ENCODE measurements around the gene CTIF. TPM values are rescaled to one million over a fixed set of nuclear protein-coding genes. Genes with fewer than 3 reads are reported as not detected.

CTIF gene
- total and polyA plus RNA-seq, 2 donors (not counting 1 experiment from before 2014, with no cell fraction given): 27.2 to 28.1 TPM

- no peaks in the 10 kb centered on the region for H3K27me3 ChIP-seq (ENCODE audit: control insufficient read depth, insufficient read depth, low read length)
- no peaks in the 10 kb centered on the region for H3K79me2 ChIP-seq (ENCODE audit: control insufficient read depth, insufficient read depth, low read length)
- no peak overlapping the region for H2AFZ ChIP-seq (ENCODE audit: low read length)
- no peak overlapping the region for H3K9ac ChIP-seq (ENCODE audit: insufficient read depth, low read length)
- no peak overlapping the region for H3K4me2 ChIP-seq (ENCODE audit: extremely low read depth, insufficient read depth, low read length)
- H3K9me3 ChIP-seq (ENCODE audit: control insufficient read depth, insufficient read depth, low read depth, low read length): no peaks in the 10 kb centered on the region
- no peak overlapping the region for H3K27ac ChIP-seq (ENCODE audit: insufficient read depth, low read length)
- peaks cover 6% of the 10 kb centered on the region for H3K36me3 ChIP-seq (ENCODE audit: control insufficient read depth, insufficient read depth, low read length)
- H3K4me1 ChIP-seq (ENCODE audit: control insufficient read depth, extremely low read depth, insufficient read depth, low read length): peaks cover 4% of the 10 kb centered on the region
- no peak overlapping the region for H3K4me3 ChIP-seq (replicated peaks in 1 of 4; ENCODE audit: control extremely low read depth in 1 of 4, insufficient read depth in 1 of 4, low read depth in 3 of 4, low read length in 4 of 4)
- DNase-seq (ENCODE audit: low read depth in 2 of 2): no peak
- H4K20me1 ChIP-seq (ENCODE audit: control insufficient read depth, extremely low read depth, insufficient read depth, low read length): no peaks in the 10 kb centered on the region
- TF ChIP-seq CTCF (conservative IDR thresholded peaks at IDR 0.05 in 1 of 2, IDR thresholded peaks at IDR 0.05 in 1 of 2; ENCODE audit: low read depth in 1 of 2, low read length in 2 of 2) (no peak), EZH2 (IDR thresholded peaks at IDR 0.05; ENCODE audit: low read length, missing control alignments) (no peak)
Measured at GRCh38 chr18:48634491-48634890, 95.7 kb downstream of the CTIF start.

GRCh38 chr18:48634975-48635374, 96.1 kb downstream of the CTIF start:
- no peak overlapping the region for H3K27ac ChIP-seq (ENCODE audit: insufficient read depth, low read length)
- H3K4me2 ChIP-seq (ENCODE audit: extremely low read depth, insufficient read depth, low read length): no peak overlapping the region
- no peak overlapping the region for H3K9ac ChIP-seq (ENCODE audit: insufficient read depth, low read length)
- no peaks in the 10 kb centered on the region for H4K20me1 ChIP-seq (ENCODE audit: control insufficient read depth, extremely low read depth, insufficient read depth, low read length)
- no peaks in the 10 kb centered on the region for H3K9me3 ChIP-seq (ENCODE audit: control insufficient read depth, insufficient read depth, low read depth, low read length)
- no peaks in the 10 kb centered on the region for H3K27me3 ChIP-seq (ENCODE audit: control insufficient read depth, insufficient read depth, low read length)
- H2AFZ ChIP-seq (ENCODE audit: low read length): no peak overlapping the region
- no peaks in the 10 kb centered on the region for H3K79me2 ChIP-seq (ENCODE audit: control insufficient read depth, insufficient read depth, low read length)
- TF ChIP-seq CTCF (conservative IDR thresholded peaks at IDR 0.05 in 1 of 2, IDR thresholded peaks at IDR 0.05 in 1 of 2; ENCODE audit: low read depth in 1 of 2, low read length in 2 of 2): no peak
- TF ChIP-seq EZH2 (IDR thresholded peaks at IDR 0.05; ENCODE audit: low read length, missing control alignments): no peak
- H3K4me3 ChIP-seq (replicated peaks in 1 of 4; ENCODE audit: control extremely low read depth in 1 of 4, insufficient read depth in 1 of 4, low read depth in 3 of 4, low read length in 4 of 4): no peak overlapping the region
- peaks cover 3% of the 10 kb centered on the region for H3K4me1 ChIP-seq (ENCODE audit: control insufficient read depth, extremely low read depth, insufficient read depth, low read length)
- DNase-seq (ENCODE audit: low read depth in 2 of 2): no peak
- H3K36me3 ChIP-seq (ENCODE audit: control insufficient read depth, insufficient read depth, low read length): peaks cover 7% of the 10 kb centered on the region

- Histone ChIP-seq H3K36me3 (ENCODE audit: control insufficient read depth, insufficient read depth, low read length) (peaks cover 8% of the 10 kb centered on the region), H3K9me3 (ENCODE audit: control insufficient read depth, insufficient read depth, low read depth, low read length) (no peaks in the 10 kb centered on the region), H2AFZ (ENCODE audit: low read length) (no peak overlapping the region), H3K4me2 (ENCODE audit: extremely low read depth, insufficient read depth, low read length) (no peak overlapping the region), H3K9ac (ENCODE audit: insufficient read depth, low read length) (no peak overlapping the region), H3K27me3 (ENCODE audit: control insufficient read depth, insufficient read depth, low read length) (no peaks in the 10 kb centered on the region), H3K4me3 (replicated peaks in 1 of 4; ENCODE audit: control extremely low read depth in 1 of 4, insufficient read depth in 1 of 4, low read depth in 3 of 4, low read length in 4 of 4) (no peak overlapping the region), H3K27ac (ENCODE audit: insufficient read depth, low read length) (no peak overlapping the region), H4K20me1 (ENCODE audit: control insufficient read depth, extremely low read depth, insufficient read depth, low read length) (no peaks in the 10 kb centered on the region), H3K79me2 (ENCODE audit: control insufficient read depth, insufficient read depth, low read length) (no peaks in the 10 kb centered on the region), H3K4me1 (ENCODE audit: control insufficient read depth, extremely low read depth, insufficient read depth, low read length) (peaks cover 8% of the 10 kb centered on the region)
- DNase-seq (ENCODE audit: low read depth in 2 of 2): no peak
- TF ChIP-seq EZH2 (IDR thresholded peaks at IDR 0.05; ENCODE audit: low read length, missing control alignments) (no peak), CTCF (conservative IDR thresholded peaks at IDR 0.05 in 1 of 2, IDR thresholded peaks at IDR 0.05 in 1 of 2; ENCODE audit: low read depth in 1 of 2, low read length in 2 of 2) (no peak)
Measured at GRCh38 chr18:48635806-48636205, 97.0 kb downstream of the CTIF start.
